ENCODE results near the gene DSPP.
"Not testable (repeated sequence)": the region's sequence is repeated elsewhere in the genome, so short reads cannot be mapped to it uniquely, and the experiment has no call there.

The DSPP gene

DNA sequence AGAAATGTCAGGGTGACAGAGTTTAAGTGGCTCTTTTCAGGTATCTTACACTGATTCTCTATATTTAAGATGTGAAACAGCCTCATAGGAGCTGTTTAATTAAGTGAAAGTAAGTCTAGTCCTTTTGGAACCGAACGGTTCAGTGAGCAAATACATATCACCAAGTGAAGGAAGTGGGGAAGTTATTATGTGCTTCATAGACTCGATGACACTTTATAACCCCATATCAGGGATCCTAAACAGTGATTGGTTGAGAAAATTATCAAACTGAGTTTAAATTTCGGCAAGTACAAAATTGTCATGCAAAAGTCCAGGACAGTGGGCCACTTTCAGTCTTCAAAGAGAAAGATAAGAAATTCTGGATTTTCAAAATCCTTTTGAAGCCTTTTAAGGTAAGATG, at the start of gene DSPP:
Gene DSPP, plus strand, starts transcription at position 301 of the 400 bp plus-strand sequence. CDS start 2,380 bp downstream, outside the sequence.
- DNase-seq, result no peak

DNA sequence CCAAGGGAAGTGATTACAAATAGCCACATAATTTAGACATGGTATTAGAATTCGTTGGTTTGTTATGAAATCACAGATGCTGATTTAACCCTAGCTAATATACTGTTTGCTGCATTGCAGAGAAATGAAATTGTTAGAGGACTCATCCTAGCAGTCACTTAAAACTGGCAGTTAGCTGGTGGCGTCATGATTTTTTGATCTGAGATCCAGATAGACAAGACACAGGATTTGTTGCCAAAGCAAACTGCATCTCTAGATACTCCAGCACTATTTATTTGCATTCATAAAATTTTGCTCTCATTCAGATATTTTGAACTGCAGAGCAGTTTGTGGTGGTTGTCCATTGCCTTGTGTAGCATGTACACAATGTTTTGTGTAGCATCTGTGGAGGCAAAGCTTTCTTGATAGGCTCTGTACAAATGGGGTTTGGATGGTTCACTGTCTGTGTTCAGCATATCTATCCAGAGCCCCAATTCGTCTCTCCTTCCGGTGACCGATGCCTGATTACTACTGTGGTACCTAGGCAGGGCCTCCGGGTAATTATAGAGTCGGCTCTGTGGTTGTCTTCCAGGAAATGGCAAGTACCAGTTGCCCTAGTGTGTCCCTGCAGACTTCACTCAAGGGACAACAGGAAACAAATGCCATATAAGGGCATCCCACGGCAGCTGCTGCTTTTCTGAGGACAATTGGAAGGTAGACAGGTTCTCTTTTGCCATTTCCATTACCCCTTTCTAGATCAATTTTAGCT, 49.1 kb upstream of the DSPP start:
- DNase-seq, result peak; percentile 80

- no peak for DNase-seq
Observed at GRCh38 chr4:87560802-87561201, 47.5 kb upstream of the DSPP start.

- DNase-seq, result no peak
Observed at GRCh38 chr4:87565746-87566145, 42.6 kb upstream of the DSPP start.

DNA sequence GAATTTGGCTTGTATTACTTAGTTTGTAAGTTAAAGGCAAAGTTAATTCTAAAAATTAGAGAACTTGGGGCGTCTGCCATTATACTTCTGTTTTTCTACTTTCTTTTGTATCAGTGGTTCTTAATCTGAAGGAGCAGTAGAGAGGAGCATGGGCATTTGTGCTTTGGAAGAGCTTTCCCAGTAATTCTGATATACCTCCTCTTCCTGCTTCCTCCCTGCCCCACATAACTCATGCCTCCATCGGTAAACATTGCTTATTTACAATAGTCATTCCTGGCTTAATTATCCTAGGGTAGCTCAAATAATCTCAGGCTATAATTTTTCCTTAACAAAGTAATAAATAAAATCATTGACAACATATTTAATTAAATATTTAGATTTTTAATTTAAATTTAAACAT, 42.1 kb upstream of the DSPP start:
- DNase-seq, result peak; percentile 45

DNA sequence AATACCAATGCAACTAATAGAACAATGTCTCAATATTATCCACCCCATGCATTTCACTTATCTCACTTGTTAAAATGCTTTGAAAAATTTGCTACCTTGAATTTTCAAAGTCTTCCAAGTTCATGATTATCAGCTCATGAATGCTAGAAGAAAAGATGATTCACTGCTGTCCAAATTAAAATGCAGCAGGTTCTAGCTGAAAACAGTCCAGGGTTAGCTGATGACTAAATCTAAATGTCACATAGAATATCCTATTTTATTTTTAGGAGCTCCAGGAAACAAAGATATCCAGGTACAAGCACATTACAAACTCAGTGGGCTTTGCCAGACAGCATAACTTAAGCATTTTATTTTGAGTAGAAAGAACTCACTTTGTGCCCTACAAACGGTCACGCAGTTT, 41.1 kb upstream of the DSPP start:
- DNase-seq, result no peak

DNA sequence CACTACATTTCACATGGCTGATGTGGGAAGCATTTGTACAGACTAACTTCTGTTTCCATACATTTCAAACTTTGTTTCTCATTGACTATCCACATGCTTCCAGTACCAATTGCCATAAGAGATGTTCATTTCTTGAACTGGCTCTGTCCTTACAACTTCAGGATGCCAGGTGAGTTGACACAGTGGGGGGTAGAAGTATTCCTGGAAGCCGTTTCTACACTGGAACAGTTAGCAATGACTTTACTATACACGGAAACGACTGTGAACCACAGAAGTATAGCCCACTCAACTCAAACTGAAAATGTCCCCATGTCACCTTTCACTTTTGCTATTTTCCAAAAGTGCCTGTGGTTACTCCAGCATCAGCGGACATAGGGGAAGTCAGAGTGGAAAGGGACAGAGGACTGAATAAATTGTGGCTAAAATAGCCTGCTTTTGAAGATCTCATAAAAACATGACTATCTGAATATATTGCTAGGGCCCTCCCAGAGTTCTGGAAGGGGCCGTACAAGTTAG, 38.0 kb upstream of the DSPP start:
- no peak for DNase-seq

- DNase-seq, result not testable (repeated sequence)
Observed at GRCh38 chr4:87574376-87574775, 34.0 kb upstream of the DSPP start.

GRCh38 chr4:87574996-87575395, 33.3 kb upstream of the DSPP start:
- no peak for DNase-seq

- DNase-seq, result no peak
Observed at GRCh38 chr4:87575408-87575807, 32.9 kb upstream of the DSPP start.

DNA sequence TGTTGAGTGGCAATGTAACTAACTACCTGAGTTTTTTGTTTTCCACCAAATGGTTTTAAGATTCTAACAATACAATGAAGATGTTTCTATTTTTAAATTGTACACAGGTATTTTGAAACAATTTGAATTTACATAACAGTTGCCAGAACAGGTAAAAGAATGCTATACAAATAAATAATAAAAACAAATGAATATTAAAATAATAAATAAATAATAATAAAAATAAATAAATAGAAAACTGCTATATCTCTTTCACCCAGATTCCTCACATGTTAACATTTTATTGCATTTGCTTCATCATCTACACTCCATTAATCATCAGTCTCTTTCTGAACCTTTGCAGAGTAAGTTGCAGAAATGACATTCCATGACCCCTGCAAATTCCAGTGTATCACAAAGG, 32.3 kb upstream of the DSPP start:
- no peak for DNase-seq

- no peak for DNase-seq
Observed at GRCh38 chr4:87579478-87579877, 28.9 kb upstream of the DSPP start.

DNA sequence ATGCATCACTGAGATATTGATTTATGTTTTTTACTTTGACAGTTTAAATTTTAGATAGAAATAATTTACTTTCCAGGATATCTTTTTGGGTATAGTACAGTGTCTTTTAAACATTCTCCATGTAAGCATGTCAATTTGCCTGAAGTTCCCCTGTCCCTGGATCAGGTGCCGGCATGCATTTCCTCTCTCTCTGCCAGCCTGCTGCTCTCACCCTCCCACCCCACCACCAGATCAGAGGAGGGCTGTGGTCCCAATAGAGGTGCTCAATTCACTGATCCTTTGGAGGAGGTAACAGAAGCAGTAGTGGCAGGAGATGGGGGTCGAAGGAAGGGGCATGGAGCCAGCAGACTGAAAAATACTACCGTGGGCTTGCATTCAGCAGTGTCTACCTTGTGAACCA, 28.3 kb upstream of the DSPP start:
- no peak for DNase-seq

- DNase-seq, result no peak
Observed at GRCh38 chr4:87584222-87584908, 24.0 kb upstream of the DSPP start.

DNA sequence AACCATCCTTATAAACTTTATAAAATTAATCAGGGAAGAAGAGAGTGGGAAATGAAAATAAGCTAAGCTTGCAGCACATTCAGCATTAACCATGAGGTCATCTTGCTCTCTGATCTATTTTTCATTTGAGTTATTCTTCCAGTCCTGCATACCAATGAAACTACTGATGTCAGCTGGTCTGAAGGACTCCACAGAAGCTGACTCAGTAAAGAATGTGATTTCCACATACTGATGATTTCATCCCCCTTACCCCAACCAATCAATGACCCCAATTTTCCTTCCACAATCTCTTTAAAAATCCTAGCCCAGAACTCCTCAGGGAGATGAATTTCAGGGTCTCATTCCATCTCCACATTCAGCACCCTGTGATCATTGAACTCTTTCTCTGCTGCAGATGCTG, 18.8 kb upstream of the DSPP start:
- no peak for DNase-seq

- no peak for DNase-seq
Observed at GRCh38 chr4:87592124-87592523, 16.2 kb upstream of the DSPP start.

DNA sequence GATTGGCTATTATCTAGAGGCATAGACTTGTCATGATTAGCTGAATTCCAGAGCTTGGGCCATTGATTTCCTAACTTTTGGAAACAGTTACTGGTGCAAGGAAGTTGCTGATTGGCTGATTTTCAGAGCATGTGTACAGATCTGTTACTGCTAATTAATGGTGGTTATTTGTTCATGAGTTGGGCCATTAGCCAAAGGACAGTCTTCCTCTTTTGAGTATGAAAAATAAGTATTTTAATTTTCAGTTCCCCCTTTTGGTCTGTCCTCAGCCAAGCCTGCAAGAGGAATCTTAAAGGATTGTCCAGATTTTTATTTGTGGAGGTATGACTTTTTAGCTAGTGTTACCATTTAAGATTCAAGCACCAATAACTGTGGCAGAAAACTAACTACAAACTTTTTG, 7.0 kb upstream of the DSPP start:
- no peak for DNase-seq

DNA sequence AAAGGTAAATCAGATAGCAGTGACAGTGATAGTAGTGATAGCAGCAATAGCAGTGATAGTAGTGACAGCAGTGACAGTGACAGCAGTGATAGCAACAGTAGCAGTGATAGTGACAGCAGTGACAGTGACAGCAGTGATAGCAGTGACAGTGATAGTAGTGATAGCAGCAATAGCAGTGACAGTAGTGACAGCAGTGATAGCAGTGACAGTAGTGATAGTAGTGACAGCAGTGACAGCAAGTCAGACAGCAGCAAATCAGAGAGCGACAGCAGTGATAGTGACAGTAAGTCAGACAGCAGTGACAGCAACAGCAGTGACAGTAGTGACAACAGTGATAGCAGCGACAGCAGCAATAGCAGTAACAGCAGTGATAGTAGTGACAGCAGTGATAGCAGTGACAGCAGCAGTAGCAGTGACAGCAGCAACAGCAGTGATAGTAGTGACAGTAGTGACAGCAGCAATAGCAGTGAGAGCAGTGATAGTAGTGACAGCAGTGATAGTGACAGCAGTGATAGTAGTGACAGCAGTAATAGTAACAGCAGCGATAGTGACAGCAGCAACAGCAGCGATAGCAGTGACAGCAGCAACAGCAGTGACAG, 6.1 kb downstream of the DSPP start:
- no peak for DNase-seq

- DNase-seq, result no peak
Observed at GRCh38 chr4:87616268-87616667, 7.9 kb downstream of the DSPP start.

DNA sequence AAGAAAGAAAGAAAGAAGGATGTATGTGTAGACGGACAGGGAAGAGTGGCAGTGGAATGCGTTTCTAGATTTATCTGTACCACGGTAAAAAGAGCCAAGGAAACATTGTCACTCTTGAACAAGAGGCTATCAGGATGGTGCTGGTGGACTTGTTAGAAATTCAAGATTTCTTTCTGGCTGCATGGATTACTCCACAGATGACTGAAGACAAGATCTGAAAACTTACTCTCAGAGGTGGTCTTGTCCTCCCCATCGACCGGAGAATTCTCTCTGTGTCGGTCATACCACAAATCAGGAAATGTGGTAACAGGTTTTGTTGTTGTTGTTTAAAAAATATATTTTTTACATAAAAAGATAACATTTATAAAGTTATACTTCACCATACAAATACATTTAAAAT, 11.8 kb downstream of the DSPP start:
- no peak for DNase-seq

GRCh38 chr4:87620491-87620890, 12.2 kb downstream of the DSPP start:
- no peak for DNase-seq

DNA sequence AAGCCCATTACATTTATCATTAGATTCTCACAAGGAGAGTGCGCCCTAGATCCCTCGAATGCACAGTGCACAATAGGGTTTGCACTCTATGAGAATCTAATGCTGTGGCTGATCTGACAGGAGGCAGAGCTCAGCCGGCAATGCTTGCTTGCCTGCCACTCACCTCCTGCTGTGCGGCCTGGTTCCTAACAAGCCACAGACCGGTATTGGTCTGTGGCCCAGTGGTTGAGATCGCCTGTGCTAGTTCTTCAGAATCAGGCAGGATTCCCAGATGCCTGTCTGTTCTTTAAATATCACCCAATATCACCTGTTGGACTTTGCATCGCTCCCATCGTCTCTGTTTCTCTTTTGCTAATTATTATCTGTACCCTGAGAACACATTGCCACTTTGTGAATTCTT, 14.0 kb downstream of the DSPP start:
- DNase-seq, result no peak

- peak; percentile 45 for DNase-seq
Observed at GRCh38 chr4:87624698-87625097, 16.4 kb downstream of the DSPP start.

- no peak for DNase-seq
Observed at GRCh38 chr4:87631668-87632067, 23.3 kb downstream of the DSPP start.

Measured in NCI-H510A treated with DMSO at 0.1 percent for 48 hours (cell line).